IPS DF 4.7 (cell line): ENCODE measurements around the gene SLC66A1.

Source experiments
- DNase-seq: peaks from one replicate; pipeline ENCODE4 v3.0.0-alpha.2; 2013; ENCODE audit warnings: low spot score; ENCODE audit errors: extremely low read depth

SLC66A1 gene

GRCh38 chr1:19342894-19343616 lies 30.9 kb downstream of the SLC66A1 start:
- DNase-seq: no peak

DNA sequence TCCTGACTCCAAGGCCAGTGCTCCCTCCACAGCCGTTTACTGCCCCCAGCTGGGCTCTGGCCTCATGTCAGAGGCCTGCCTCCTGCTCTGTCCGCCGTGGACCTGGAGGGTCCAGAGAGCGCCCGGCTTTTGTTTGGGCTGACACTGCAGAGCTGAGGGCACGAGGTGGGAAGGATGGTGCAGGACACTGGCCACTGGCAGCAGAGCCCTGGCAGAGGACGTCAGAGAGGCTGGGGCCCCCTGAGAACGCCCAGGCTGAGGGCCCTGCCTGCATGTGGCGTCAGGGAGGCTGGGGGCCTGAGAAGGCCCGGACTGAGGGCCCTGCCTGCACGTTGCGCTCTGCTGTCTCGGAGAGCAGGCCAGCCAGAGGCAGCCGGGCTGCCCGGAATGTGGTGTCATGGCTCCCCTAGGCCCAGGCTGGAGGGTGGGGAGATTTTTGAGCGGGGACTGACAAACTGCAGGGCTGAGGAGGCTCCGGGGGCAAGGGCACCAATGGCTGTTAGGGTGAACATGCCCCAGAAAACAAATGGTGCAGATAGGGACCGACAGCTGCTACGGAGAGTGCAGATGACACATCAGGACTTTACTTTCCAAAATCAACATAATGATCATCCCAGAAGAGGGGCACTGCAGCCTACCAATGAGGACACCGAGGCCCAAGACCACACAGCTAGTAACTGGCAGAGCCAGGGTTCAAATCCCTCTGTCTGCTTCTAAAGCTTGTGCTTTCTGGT lies 31.7 kb downstream of the SLC66A1 start:
- no peak for DNase-seq

DNA sequence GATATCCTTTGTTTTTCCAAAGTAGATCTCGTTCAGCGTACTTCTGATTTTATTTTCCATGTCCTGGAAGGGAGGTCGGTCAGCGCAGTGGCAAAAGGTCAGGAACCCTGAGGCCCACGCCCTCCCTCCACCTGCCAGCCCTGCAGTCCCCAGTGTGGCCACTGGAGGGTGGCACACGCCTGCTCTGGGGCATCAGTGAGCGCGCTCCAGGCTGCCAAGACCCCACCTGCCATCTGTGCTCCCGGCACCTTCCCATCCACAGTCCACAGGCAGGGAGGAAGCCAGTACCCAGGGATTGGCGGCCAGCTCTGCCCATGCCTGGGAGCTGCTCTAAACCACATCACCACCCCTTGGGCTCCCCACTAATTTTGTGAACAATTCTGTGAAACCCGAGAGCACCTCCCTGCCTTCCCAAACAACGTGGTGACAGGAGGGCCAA lies 32.3 kb downstream of the SLC66A1 start:
- DNase-seq: no peak

GRCh38 chr1:19344831-19345230 lies 32.7 kb downstream of the SLC66A1 start:
- no peak for DNase-seq

DNA sequence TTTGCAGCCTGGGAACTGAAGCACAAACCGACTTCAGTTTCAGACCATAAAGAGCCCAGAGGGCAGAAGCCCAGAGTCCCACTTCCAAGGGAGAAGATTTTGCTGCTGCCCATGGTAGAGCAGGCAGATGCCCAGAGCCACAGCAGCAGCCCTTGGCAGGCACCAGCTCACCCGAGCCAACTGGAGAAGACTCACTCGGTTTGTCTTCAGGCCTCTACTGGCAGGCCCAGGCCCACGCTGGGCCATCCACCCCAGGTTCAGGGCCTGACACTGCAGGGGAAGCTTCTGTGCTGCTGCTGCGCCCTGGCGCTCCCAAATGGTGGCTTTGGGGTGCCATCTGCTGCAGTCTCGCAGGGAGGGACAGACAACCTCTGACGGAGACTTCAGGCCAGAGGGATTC lies 33.3 kb downstream of the SLC66A1 start:
- DNase-seq: no peak

GRCh38 chr1:19346026-19346425 lies 33.9 kb downstream of the SLC66A1 start:
- DNase-seq: no peak

DNA sequence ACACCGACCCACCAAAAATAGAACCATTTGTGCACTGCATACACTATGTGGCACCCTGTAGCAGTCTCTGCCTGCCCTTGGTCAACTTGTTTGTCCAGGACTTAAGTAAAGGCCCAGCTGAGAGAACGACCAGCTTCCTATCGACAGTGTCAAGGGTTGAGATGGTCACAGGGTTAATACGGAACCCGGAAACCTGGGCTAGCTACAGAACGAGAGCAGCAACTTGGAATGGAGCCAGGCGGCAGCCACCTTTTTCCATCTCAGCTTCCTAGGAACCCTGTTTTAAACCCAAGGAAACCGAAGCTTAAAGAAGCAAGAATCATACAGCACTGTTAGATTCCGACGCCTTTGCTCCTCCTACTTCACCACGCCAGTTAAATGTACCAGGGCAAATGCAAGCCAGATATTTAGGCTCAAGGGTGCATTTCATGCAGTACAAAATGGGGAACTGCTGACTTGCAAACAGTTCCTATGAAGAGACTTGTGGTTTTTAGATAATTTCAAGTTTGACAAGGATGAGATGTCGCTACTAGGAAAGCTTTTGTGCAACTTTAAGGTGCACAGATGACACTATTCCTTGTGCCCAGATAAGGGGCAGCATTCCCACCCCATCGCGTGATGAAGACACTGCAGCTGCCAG lies 35.5 kb downstream of the SLC66A1 start:
- DNase-seq: no peak

GRCh38 chr1:19348441-19349198 lies 36.5 kb downstream of the SLC66A1 start:
- DNase-seq: no peak

GRCh38 chr1:19349999-19350398 lies 37.9 kb downstream of the SLC66A1 start:
- no peak for DNase-seq

DNA sequence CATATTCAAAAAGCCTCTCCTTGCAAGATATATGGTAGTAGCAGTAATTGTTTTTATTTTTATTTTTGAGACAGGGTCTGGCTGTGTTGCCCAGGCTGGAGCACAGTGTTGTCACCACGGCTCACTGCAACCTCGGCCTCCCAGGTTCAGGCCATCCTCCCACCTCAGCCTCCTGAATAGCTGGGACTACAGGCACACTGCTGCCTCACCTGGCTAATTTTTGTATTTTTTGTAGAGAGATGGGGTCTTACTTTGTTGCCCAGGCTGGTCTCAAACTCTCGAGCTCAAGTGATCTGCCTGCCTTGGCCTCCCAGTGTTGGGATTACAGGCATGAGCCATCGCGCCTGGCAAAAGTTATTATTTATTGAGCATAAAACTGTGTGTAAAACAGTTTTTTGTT lies 38.4 kb downstream of the SLC66A1 start:
- DNase-seq: no peak

GRCh38 chr1:19351873-19352272 lies 39.7 kb downstream of the SLC66A1 start:
- no peak for DNase-seq

- no peak for DNase-seq
Measured at GRCh38 chr1:19352839-19353238, 40.7 kb downstream of the SLC66A1 start.

DNA sequence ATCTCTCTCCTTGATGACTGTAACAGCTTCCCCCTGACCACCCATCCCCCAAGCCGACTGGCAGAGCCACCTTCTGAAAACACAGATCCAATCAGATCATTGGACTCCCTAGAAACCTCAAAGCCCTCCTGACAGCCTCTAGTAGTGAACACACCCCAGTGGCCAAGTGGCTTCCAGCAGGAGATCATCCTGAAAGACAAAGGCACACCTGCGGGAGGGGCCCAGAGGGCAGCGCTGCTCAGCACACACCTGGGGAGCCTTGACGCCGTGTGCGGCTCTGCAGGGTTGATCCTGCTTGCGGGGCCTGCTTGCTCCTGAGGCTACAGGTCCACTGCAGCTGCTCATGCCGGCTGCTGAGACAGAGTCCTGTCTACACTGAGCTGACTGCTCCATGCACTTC lies 41.5 kb downstream of the SLC66A1 start:
- DNase-seq: no peak

- no peak for DNase-seq
Measured at GRCh38 chr1:19354531-19354981, 42.4 kb downstream of the SLC66A1 start.

DNA sequence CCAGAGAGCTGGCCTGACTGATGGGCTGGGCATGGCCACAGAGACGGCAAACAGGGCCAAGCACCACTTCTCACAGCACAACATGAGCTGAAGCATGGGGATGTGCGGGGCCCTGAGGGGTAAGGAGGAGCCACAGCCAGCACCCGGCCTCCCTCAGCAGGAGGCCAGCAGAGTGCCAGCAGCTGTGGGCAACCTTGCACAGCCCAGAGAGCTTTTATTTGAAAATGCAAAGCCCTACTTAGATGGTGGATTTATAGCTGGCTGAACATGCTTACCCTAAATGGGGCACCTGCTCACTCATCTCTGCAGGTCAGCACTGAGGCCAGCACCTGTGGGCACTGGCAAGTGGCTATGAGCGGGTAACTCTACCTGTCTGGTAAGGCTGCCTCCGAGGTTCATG lies 44.1 kb downstream of the SLC66A1 start:
- no peak for DNase-seq

DNA sequence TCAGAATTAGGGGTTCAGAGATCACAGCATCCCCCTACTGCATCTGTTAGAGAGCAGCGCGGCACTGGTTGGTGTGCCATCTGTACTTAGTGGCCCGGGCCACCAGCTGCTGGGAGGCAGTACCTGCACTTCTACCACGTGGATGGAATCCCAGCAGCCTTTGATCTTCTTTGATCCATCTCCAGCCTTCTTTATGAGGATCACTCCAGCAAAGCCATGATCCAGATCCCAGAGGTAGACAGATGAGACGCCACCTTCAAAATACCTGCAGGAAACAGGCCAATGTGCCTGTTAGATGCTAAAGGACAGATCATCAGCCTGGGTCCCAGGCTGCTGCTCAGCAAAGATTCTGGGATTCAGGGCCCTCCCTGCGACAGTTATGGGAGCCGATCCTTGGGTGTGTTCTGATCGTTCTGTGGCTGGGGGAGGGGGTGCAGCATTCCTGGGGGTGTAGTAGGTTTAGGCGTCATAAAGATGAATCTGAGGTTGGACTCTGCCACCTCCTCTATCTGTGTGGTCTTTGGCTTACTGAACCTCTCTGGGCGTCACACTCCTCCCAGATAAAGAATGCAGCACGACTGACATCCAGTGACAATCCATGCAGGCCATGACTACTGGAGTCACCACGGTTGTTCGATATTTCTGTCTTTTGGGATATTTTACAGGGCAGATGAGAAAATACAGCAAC lies 45.3 kb downstream of the SLC66A1 start:
- no peak for DNase-seq

DNA sequence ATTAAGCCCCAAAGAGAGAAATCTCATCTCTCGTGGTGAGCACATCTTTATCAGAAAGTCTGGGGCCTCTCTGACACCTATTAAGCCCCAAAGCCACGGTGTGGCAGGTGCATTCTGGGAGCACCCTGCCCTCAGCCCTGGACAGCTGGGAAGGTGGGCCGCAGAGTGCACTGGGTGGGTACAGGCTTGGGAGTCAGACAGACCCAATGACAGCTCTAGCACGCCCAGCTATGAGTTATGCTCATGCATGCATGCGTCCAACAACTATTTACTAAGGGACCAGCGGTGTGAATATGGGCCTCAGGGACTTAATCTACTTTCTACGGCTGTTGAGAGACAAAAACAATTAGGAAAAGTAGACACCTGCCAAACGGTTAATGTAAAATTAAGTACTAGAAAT lies 46.6 kb downstream of the SLC66A1 start:
- DNase-seq: no peak

- DNase-seq: no peak
Measured at GRCh38 chr1:19359357-19359756, 47.2 kb downstream of the SLC66A1 start.

DNA sequence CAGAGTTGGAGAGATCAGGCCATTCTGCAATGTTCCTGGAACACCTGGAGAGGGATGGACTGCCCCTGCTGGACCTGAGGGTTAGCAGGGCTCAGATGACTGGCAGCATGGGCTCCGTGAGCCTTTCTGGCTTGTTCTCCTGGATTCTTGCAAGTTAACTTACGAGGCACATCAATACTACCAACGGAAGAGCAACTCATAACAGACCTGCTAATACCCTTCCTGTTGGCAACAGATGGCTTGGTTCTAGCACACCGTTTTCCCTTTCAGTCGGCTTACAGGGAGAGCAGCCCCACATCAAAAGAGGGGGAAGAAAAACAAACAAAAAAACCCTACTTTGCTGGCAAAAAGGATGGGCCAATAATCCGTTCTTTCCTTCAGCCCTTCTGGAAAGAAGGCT lies 47.9 kb downstream of the SLC66A1 start:
- DNase-seq: no peak

GRCh38 chr1:19360432-19360831 lies 48.3 kb downstream of the SLC66A1 start:
- DNase-seq: no peak
